Nephron (organoid): ENCODE measurements around the gene PCNX1.

Source experiments
- H3K27ac Mint-ChIP-seq, 3 experiments: 2 replicates each; pipeline ENCODE4 v1.8.0; 2020; ENCODE audit warnings: mixed read lengths in 3 of 3, mild to moderate bottlenecking in 2 of 3, moderate library complexity in 1 of 3
- H3K27me3 Mint-ChIP-seq: 2 replicates; pipeline ENCODE4 v1.8.0; 2021; ENCODE audit warnings: low read depth, mild to moderate bottlenecking, moderate library complexity, mixed read lengths
- H3K36me3 Mint-ChIP-seq: 2 replicates; pipeline ENCODE4 v1.8.0; 2020; ENCODE audit warnings: low read depth, mixed read lengths
- H3K4me1 Mint-ChIP-seq: 2 replicates; pipeline ENCODE4 v1.8.0; 2020; ENCODE audit warnings: mixed read lengths
- H3K4me3 Mint-ChIP-seq, 3 experiments: 2 replicates each; pipeline ENCODE4 v1.8.0; 2020; ENCODE audit warnings: mild to moderate bottlenecking in 3 of 3, mixed read lengths in 3 of 3, moderate library complexity in 2 of 3
- H3K9me3 Mint-ChIP-seq: 2 replicates; pipeline ENCODE4 v1.8.0; 2020; ENCODE audit warnings: mixed read lengths
- TF ChIP-seq, protein P1 (sequence below), 3 experiments: fragments of 200-600 bp; sonication (generic); IDR thresholded peaks; one replicate each; pipeline ENCODE4 v1.5.0; 2021; ENCODE audit warnings: antibody characterized with exemption in 3 of 3; ENCODE audit not compliant: unreplicated experiment in 3 of 3

PCNX1 gene

DNA sequence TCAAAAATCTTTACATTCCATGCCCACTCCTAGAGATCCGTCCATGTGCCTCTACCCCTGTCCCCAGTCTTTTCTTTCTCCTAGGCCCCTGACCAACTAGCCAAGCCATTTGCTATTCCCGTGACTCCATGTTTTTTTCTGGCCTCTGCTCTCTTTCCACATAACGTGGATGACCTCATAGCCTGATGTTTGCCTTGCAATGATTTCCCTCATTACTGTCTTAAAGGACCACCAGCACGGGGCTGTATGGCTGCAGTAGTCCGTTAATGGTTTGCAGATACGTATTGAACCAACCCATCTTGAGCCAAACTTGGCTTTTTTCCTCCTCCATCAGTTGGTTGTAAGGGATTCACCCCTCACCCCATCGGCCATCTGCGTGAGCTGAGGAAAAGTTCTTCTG, 226.0 kb downstream of the PCNX1 start:
- TF ChIP-seq, protein P1, sequence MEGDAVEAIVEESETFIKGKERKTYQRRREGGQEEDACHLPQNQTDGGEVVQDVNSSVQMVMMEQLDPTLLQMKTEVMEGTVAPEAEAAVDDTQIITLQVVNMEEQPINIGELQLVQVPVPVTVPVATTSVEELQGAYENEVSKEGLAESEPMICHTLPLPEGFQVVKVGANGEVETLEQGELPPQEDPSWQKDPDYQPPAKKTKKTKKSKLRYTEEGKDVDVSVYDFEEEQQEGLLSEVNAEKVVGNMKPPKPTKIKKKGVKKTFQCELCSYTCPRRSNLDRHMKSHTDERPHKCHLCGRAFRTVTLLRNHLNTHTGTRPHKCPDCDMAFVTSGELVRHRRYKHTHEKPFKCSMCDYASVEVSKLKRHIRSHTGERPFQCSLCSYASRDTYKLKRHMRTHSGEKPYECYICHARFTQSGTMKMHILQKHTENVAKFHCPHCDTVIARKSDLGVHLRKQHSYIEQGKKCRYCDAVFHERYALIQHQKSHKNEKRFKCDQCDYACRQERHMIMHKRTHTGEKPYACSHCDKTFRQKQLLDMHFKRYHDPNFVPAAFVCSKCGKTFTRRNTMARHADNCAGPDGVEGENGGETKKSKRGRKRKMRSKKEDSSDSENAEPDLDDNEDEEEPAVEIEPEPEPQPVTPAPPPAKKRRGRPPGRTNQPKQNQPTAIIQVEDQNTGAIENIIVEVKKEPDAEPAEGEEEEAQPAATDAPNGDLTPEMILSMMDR (IDR thresholded peaks at IDR 0.05; ENCODE audit: unreplicated experiment in 3 of 3) = no peak
- H3K4me3 Mint-ChIP-seq = no peak overlapping the region
- H3K9me3 Mint-ChIP-seq = peaks cover 13% of the 10 kb centered on the region
- H3K36me3 Mint-ChIP-seq = no peaks in the 10 kb centered on the region
- H3K4me1 Mint-ChIP-seq = no peaks in the 10 kb centered on the region
- peaks cover 4% of the 10 kb centered on the region for H3K27me3 Mint-ChIP-seq
- H3K27ac Mint-ChIP-seq = no peak overlapping the region

DNA sequence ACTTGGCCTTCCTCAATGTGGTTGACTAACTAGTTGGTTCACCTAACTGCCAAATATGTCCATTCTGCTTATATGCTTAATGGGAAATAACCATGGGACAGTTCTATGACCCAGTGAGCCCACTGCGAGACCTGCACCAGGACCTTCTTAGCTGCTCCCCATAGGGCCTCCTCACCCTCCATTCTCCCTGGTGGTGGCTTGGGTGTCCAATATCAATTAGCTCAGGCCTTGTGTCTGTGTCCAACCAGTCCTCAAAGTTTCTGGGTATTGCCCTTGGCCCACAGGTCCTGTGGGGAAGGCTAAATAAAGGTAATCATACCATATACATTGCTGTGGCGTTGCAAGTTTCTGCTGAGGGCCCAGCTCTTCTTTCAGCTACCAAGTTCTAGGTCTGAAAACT, 228.2 kb downstream of the PCNX1 start:
- H3K36me3 Mint-ChIP-seq = no peaks in the 10 kb centered on the region
- TF ChIP-seq, protein P1 (IDR thresholded peaks at IDR 0.05; ENCODE audit: unreplicated experiment in 3 of 3) = no peak
- H3K27ac Mint-ChIP-seq = no peak overlapping the region
- H3K27me3 Mint-ChIP-seq = peaks cover 4% of the 10 kb centered on the region
- no peak overlapping the region for H3K4me3 Mint-ChIP-seq
- H3K4me1 Mint-ChIP-seq = no peaks in the 10 kb centered on the region
- peaks cover 13% of the 10 kb centered on the region for H3K9me3 Mint-ChIP-seq

DNA sequence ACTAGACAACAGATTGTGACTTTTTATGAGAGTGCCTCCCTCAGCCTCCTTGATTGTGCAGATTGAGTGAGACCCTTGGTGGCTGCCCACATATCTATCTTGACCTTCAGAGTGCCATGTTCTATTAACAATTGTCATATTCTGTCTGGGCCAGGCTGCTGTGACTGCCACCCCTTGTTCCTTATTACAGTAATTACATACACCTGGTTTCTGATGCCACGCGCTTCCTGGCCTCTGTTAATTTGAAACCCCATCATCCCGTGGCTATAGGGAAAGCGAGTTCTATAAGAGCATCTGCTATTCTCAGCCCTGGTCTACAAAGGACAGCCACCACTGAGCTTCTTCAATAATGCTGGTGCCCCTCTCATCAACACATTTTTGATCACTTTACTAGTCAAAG, 228.7 kb downstream of the PCNX1 start:
- TF ChIP-seq, protein P1 (IDR thresholded peaks at IDR 0.05; ENCODE audit: unreplicated experiment in 3 of 3) = no peak
- H3K36me3 Mint-ChIP-seq = no peaks in the 10 kb centered on the region

DNA sequence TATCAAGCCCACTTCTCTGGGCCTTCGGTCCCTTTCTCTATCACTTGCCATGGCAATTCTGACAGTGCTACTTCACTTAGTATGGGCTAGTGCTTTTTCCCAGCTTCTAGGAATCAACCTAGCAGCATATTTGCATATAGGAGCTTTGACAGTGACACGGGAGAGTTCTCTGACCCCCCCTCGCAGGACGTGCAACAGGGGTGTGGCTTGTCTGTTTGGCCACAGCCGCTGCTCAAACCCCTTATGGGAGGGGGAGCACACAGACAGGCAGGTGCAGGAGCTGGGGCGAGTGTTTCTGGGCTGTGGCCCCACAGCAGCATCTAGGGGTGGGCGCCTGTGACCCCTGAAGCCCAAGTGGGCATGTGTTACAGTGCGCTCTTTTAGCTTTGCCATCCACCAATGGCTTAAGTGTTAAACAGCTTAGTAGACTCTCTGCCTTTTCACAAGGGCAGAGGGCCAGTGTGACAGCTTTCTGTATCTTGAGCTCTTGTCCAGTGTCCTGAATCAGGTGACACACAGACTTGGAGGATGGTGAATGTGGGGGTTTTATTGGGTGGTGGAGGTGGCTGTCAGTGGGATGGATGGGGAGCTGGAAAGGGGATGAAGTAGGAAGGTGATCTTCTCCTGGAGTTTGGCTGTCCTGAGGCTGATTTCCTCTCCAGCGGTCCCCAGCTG, 229.3 kb downstream of the PCNX1 start:
- no peaks in the 10 kb centered on the region for H3K4me1 Mint-ChIP-seq
- no peaks in the 10 kb centered on the region for H3K36me3 Mint-ChIP-seq
- H3K9me3 Mint-ChIP-seq = peaks cover 13% of the 10 kb centered on the region
- peaks cover 4% of the 10 kb centered on the region for H3K27me3 Mint-ChIP-seq
- TF ChIP-seq, protein P1 (IDR thresholded peaks at IDR 0.05; ENCODE audit: unreplicated experiment in 3 of 3) = no peak
- no peak overlapping the region for H3K27ac Mint-ChIP-seq
- H3K4me3 Mint-ChIP-seq = no peak overlapping the region

More for the DNA sequence above, 228.7 kb downstream of the PCNX1 start:
- Mint-ChIP-seq H3K27me3 (peaks cover 4% of the 10 kb centered on the region), H3K9me3 (peaks cover 13% of the 10 kb centered on the region), H3K27ac (no peak overlapping the region), H3K4me1 (no peaks in the 10 kb centered on the region), H3K4me3 (no peak overlapping the region)

DNA sequence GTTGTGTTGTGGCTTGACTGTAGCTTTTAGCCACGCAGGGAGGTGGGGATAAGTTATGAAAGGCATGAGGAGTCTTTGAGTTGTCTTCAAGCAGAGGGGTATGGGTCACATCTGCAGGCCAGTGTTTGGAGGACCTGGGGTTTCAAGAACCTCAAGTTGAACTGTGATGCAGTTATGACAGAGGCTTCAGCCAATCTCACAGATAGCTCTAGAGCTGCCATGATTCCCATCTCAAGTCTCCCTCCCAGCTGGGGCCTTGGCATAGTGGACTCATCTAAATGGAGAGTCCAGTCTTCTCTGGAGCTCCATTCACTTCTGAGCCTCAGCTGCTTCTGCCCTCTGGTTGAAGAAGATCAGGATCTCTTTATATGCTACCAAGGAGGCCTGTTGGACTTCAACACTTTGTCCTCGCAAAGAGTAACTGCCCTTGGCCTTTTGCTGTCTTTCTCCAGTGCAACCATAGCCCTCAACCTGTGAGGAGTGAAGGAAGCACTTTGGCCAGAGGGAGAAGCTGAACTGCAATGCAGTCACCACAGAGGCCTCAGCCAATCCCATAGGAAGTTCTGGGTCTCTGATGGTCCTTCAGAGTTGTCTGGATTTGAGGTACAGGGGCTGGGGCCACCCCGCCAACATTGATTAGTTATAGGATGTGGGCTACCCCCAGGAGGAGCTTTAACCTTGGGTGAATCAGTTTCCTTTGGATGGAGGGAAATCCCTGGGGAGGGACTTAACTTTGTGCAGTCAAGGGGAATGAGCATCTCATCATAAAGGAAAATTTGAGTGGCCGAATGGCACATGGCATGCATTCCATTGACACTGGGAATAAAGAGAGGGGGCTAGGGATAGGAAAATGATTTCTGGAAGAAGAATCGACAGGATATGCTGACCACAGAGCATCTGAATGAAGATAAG, 230.5 kb downstream of the PCNX1 start:
- Mint-ChIP-seq H3K9me3 (peaks cover 13% of the 10 kb centered on the region), H3K27me3 (peaks cover 4% of the 10 kb centered on the region), H3K4me3 (no peak overlapping the region), H3K27ac (no peak overlapping the region), H3K4me1 (no peaks in the 10 kb centered on the region), H3K36me3 (no peaks in the 10 kb centered on the region)
- TF ChIP-seq, protein P1 (IDR thresholded peaks at IDR 0.05; ENCODE audit: unreplicated experiment in 3 of 3) = no peak
